HG03103 (cell line): ENCODE data around the gene PRDM5.
A peak's percentile ranks its signal among the peaks of the same experiment; 100 is the strongest.

Experiments used
- ATAC-seq: cut with Tn5 transposase; IDR thresholded peaks from one replicate; pipeline ENCODE4 v1.9.1; 2021; ENCODE audit warnings: low read depth; ENCODE audit not compliant: unreplicated experiment

PRDM5 gene

DNA sequence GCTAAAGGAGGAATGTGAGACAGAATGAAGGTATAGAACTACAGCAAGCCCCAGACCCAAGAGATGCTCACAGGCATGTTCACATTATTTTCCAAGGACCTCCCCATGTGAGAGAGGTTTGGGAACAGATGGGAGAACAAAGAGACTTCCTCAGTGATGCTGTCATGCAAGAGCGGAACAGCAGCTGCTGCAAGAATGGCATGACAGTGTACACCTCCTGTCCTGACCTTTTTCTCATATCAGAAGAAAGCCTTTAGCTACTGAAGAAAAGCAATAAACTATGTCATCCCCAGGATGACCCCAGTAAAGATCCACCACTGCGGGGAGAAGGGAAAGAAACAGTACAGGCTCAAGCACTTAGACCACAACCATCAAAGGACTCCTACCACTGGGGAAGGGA is 7.2 kb downstream of the PRDM5 start:
- no peak for ATAC-seq

DNA sequence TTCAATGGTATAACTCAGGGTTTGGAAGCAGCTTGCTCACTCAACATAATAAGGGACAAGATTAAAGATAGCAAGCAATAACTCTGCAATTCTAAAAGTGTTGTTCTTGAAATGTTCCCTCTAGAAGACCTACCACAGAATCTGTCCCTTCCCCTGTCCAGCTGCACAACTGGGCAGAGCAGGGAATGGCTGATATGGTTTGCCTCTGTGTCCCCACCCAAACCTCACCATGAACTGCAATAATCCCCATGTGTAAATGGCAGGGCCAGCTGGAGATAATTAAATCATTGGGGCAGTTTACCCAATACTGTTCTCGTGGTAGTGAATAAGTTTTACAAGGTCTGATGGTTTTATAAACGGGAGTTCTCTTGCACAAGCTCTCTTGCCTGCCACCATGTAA is 19.1 kb downstream of the PRDM5 start:
- no peak for ATAC-seq

GRCh38 chr4:120902925-120903324 is 19.6 kb downstream of the PRDM5 start:
- ATAC-seq: no peak

- no peak for ATAC-seq
Observed at GRCh38 chr4:120901731-120902130, 20.8 kb downstream of the PRDM5 start.

- ATAC-seq: no peak
Observed at GRCh38 chr4:120897981-120898719, 24.4 kb downstream of the PRDM5 start.

GRCh38 chr4:120895554-120895953 is 27.0 kb downstream of the PRDM5 start:
- no peak for ATAC-seq

- ATAC-seq: no peak
Observed at GRCh38 chr4:120893314-120893713, 29.2 kb downstream of the PRDM5 start.

DNA sequence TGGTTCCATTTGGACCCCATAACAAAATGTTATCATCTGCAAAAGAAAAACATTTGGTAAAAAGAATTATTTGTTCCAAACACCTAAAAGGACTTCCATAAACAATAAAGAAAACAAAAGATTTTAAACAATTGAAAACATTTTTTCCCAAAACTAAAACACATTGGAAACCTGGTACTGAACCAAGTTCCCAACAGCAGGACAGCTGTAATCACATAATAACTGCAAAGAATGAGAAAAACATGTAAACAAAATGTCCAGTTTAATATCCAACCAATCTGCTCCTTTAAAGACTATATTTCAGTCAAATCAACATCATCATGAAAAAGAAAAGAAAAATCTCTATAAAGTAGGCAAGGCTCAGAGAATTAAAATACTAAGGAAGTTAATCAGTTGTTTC is 36.3 kb downstream of the PRDM5 start:
- no peak for ATAC-seq

GRCh38 chr4:120881846-120882245 is 40.7 kb downstream of the PRDM5 start:
- ATAC-seq: no peak

GRCh38 chr4:120881351-120881750 is 41.2 kb downstream of the PRDM5 start:
- ATAC-seq: no peak

GRCh38 chr4:120877021-120877420 is 45.5 kb downstream of the PRDM5 start:
- ATAC-seq: no peak

DNA sequence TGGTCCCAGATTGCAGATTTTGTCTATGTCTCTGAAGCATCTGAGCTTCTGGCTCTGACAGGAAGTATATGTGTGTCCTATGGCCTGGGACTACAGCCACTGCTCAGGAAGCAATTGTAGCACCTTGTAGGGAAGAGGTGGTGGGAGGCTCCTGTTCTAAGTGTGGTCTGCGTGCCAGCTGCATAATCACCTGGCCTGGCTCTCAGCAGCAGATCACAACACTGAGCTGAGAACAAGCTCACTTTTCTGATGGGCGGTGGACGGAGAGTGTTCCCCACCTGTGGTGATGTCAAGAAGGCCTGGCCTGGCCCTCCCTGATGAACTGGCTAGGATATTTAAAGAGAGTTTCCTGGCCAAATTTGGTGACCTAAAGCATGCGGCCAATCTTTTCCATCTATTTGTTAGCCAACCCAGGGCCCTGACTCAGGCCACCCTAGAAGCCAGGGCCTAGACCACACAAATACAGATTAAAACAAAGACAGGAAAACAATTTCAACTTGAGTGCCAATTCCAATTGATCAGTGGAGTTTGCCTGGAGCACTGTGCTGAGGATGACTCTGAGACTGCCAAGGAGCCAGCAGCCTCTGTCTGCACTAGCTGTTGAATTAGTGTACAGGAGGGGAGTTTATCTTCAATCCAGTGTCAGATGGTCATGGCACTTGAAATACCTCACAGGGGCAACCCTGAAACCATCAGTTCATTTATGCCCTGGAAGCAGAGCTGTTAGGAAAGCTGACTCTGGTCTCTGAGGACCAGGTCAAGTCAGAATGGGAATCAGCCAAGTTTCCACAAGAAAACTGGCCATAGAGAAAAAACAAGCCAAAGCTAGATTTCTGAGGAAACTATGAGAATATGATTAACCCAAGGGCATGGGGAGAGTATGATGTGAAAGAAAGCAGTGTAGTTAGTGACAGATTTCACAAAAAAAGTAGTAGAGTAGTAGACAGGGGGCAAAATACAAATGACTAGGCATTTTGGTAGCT is 47.4 kb downstream of the PRDM5 start:
- no peak for ATAC-seq

- no peak for ATAC-seq
Observed at GRCh38 chr4:120873554-120873953, 49.0 kb downstream of the PRDM5 start.

- no peak for ATAC-seq
Observed at GRCh38 chr4:120871173-120871572, 51.4 kb downstream of the PRDM5 start.

DNA sequence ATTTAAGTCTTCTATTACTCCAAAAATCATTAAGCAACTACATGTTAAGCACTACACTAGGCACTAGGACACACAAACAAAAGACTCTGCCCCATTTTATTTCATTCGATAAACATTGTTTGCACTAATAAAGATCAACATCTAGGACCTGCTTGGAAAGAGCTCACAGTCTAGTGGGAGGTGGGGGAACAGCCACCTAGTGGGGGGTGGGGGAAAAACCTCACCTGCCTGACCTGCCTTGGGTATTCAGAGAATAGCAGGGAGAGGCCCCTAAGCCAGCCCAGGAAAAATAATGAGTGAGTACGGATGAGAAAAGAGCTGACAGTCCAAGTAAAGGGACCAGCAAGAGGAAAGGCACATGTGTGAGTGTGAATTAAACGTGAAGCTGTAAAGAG is 52.2 kb downstream of the PRDM5 start:
- no peak for ATAC-seq

GRCh38 chr4:120869613-120870278 is 52.8 kb downstream of the PRDM5 start:
- ATAC-seq: no peak

DNA sequence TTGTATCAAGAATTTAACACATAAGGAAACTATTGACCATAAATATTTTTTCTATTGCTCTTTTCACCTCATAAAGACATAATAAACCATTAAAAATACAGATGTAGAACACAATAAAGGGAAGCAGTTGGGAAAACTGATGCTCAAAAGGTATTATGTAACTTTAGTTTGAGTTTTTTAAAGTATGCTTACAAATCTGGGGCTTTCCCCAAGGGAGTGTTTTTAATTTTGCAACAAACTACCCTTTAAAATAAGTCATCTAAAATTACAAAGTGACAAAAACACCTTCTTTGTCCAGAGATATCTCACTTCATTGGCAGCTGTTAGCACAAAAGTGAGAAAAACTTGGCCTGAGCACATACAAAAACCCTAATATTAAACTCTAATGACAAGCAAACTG is 55.0 kb downstream of the PRDM5 start:
- no peak for ATAC-seq

DNA sequence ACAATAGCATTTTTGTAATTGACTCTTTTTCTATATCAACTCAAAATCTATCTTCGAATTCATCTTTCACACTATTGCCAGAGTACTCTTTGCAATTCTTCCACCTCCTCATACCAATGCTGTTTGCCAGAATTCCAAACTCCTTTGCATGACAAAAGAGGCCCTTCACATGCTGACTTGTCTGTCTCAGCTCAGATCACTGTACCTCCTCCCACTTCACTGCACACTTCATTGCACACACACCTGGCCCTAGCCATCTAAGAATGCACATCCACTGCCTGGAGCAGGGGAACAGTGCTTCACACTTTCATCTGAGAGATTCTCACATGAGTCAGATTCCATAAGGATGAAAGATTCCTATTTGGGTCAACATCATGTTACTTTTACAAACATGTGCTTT is 56.5 kb downstream of the PRDM5 start:
- peak; percentile 83 for ATAC-seq

DNA sequence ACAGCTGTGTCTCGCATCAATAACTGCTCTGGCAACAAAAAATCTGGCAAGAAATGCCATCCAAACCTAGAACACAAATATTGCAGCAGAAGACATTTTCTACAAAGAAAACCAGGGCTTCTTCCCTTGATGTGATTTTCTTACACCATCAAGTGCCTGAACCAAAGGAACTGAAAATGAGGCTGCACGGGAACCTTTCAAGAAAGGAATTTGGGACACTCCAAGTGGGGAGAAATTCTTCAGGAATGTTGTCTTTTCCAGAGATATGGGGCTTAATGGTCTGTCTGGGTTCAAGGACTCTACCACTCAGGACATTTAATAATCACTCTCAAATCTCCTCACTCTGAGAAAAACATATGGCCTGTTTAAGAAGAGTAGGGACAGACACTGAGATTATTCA is 57.6 kb downstream of the PRDM5 start:
- ATAC-seq: no peak

GRCh38 chr4:120862432-120862831 is 60.1 kb downstream of the PRDM5 start:
- no peak for ATAC-seq

DNA sequence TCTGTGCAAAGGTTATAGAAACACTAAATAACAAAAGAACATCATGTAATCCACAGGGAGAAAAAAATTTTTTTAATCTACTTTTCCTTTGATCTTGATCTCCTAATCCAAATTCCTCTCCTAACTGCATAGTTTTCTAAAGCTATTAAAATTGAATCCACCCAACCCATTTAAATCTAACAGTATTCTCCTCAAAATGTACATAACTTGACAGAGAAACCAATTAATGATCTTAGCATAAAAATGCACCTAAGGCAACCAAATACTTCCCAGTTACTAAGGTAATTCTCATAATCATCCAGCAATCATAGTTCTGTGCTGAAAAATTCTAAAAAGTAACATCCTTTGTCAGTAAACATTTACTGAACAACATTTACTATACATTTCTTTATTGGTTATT is 60.7 kb downstream of the PRDM5 start:
- no peak for ATAC-seq
